ENCODE results near the gene RAD9A.

Gene RAD9A

GRCh38 chr11:67376063-67376820 lies 15.5 kb upstream of the RAD9A start:
- TF ChIP-seq EZH2phosphoT487 (IDR thresholded peaks at IDR 0.05; ENCODE audit: low read length) (no peak), CTCF (IDR thresholded peaks at IDR 0.05; ENCODE audit: low read length) (no peak), EZH2 (optimal IDR thresholded peaks at IDR 0.05; ENCODE audit: low read depth, low read length) (no peak)
- Histone ChIP-seq H3K4me2 (ENCODE audit: low read depth, low read length) (no peak overlapping the region), H3K9ac (ENCODE audit: low read length) (no peak overlapping the region), H3K27ac (ENCODE audit: low read length) (no peak overlapping the region), H3K9me3 (replicated peaks; ENCODE audit: insufficient read depth, low read length) (no peaks in the 10 kb centered on the region), H3K4me3 (ENCODE audit: low read length) (no peak overlapping the region), H3K4me1 (ENCODE audit: low read length) (peaks cover 9% of the 10 kb centered on the region), H3F3A (ENCODE audit: insufficient read depth, low read length) (peaks cover 7% of the 10 kb centered on the region; the same call in 1 of the 2 replicates), H2AFZ (ENCODE audit: low read length) (no peak overlapping the region), H3K79me2 (ENCODE audit: low read length) (no peaks in the 10 kb centered on the region), H3K27me3 (replicated peaks; ENCODE audit: insufficient read depth, low read length) (peaks cover 24% of the 10 kb centered on the region), H3K9me2 (replicated peaks; ENCODE audit: insufficient read depth, low read length) (no peaks in the 10 kb centered on the region), H4K20me1 (ENCODE audit: insufficient read depth, low read length) (no peaks in the 10 kb centered on the region), H3K36me3 (replicated peaks; ENCODE audit: insufficient read depth, low read length) (no peaks in the 10 kb centered on the region)
- DNase-seq, result no peak

GRCh38 chr11:67376873-67377808 lies 14.6 kb upstream of the RAD9A start:
- no peaks in the 10 kb centered on the region for H3K79me2 ChIP-seq (ENCODE audit: low read length)
- H3K36me3 ChIP-seq (replicated peaks; ENCODE audit: insufficient read depth, low read length), result no peaks in the 10 kb centered on the region
- peaks cover 13% of the 10 kb centered on the region for H3K4me1 ChIP-seq (ENCODE audit: low read length)
- no peak overlapping the region for H2AFZ ChIP-seq (ENCODE audit: low read length)
- TF ChIP-seq CTCF (IDR thresholded peaks at IDR 0.05; ENCODE audit: low read length) (no peak), EZH2phosphoT487 (IDR thresholded peaks at IDR 0.05; ENCODE audit: low read length) (no peak), EZH2 (optimal IDR thresholded peaks at IDR 0.05; ENCODE audit: low read depth, low read length) (no peak)
- no peak overlapping the region for H3K4me3 ChIP-seq (ENCODE audit: low read length)
- H3K4me2 ChIP-seq (ENCODE audit: low read depth, low read length), result no peak overlapping the region
- H3K9me3 ChIP-seq (replicated peaks; ENCODE audit: insufficient read depth, low read length), result no peaks in the 10 kb centered on the region
- H3K9ac ChIP-seq (ENCODE audit: low read length), result no peak overlapping the region
- 0 out of 2 replicates have a peak, but pooled peaks cover 5% of the 10 kb centered on the region for H3F3A ChIP-seq (ENCODE audit: insufficient read depth, low read length)
- DNase-seq, result no peak
- peaks cover 24% of the 10 kb centered on the region for H3K27me3 ChIP-seq (replicated peaks; ENCODE audit: insufficient read depth, low read length)
- H3K27ac ChIP-seq (ENCODE audit: low read length), result no peak overlapping the region
- no peaks in the 10 kb centered on the region for H4K20me1 ChIP-seq (ENCODE audit: insufficient read depth, low read length)
- H3K9me2 ChIP-seq (replicated peaks; ENCODE audit: insufficient read depth, low read length), result no peaks in the 10 kb centered on the region

- no peaks in the 10 kb centered on the region for H3K9me2 ChIP-seq (replicated peaks; ENCODE audit: insufficient read depth, low read length)
- H4K20me1 ChIP-seq (ENCODE audit: insufficient read depth, low read length), result no peaks in the 10 kb centered on the region
- no peak overlapping the region for H3K4me3 ChIP-seq (ENCODE audit: low read length)
- H3K27me3 ChIP-seq (replicated peaks; ENCODE audit: insufficient read depth, low read length), result peaks cover 24% of the 10 kb centered on the region
- no peaks in the 10 kb centered on the region for H3K9me3 ChIP-seq (replicated peaks; ENCODE audit: insufficient read depth, low read length)
- no peaks in the 10 kb centered on the region for H3K36me3 ChIP-seq (replicated peaks; ENCODE audit: insufficient read depth, low read length)
- no peak for DNase-seq
- H3K27ac ChIP-seq (ENCODE audit: low read length), result no peak overlapping the region
- TF ChIP-seq EZH2 (optimal IDR thresholded peaks at IDR 0.05; ENCODE audit: low read depth, low read length) (no peak), CTCF (IDR thresholded peaks at IDR 0.05; ENCODE audit: low read length) (no peak), EZH2phosphoT487 (IDR thresholded peaks at IDR 0.05; ENCODE audit: low read length) (no peak)
- 0 out of 2 replicates have a peak, but pooled peaks cover 5% of the 10 kb centered on the region for H3F3A ChIP-seq (ENCODE audit: insufficient read depth, low read length)
- H3K79me2 ChIP-seq (ENCODE audit: low read length), result no peaks in the 10 kb centered on the region
- H3K4me1 ChIP-seq (ENCODE audit: low read length), result peaks cover 16% of the 10 kb centered on the region
- no peak overlapping the region for H3K9ac ChIP-seq (ENCODE audit: low read length)
- no peak overlapping the region for H3K4me2 ChIP-seq (ENCODE audit: low read depth, low read length)
- H2AFZ ChIP-seq (ENCODE audit: low read length), result no peak overlapping the region
These were observed 13.2 kb upstream of the RAD9A start for GRCh38 chr11:67378544-67378943.
